ENCODE data around the gene GPRIN1. TPM values are rescaled to one million over a fixed set of nuclear protein-coding genes. Genes with fewer than 3 reads are reported as not detected.

Gene GPRIN1
- polyA plus RNA-seq, 1 of the 3 experiments (the other 2 are of a cell fraction), result 6.6 TPM

GRCh38 chr5:176636426-176636825 lies 26.5 kb upstream of the GPRIN1 start:
- no peaks in the 10 kb centered on the region for H3K9me3 ChIP-seq
- POLR2A ChIA-PET, result no interaction called here
- no peaks in the 10 kb centered on the region for H3K79me2 ChIP-seq (ENCODE audit: insufficient read depth)
- no peak for DNase-seq
- H3K9ac ChIP-seq, result no peak overlapping the region
- no peak overlapping the region for H3K4me3 ChIP-seq (ENCODE audit: low read depth in 2 of 2, low read length in 1 of 2)
- 53% methylated on average over 9 of the region's 9 CpGs for WGBS (ENCODE audit: low lambda C conversion rate)
- H3K27me3 ChIP-seq (ENCODE audit: insufficient read depth), result peaks cover 27% of the 10 kb centered on the region; the same call in 1 of the 2 replicates
- CTCF ChIA-PET, result interaction anchor here (0.8 to 2.6 kb wide), 3 partner anchors 15 to 63 kb away, joined by 3 to 7 read pairs (median 3); no protein-coding TSS in a partner anchor
- no peaks in the 10 kb centered on the region for H3K9me2 ChIP-seq
- no peak overlapping the region for H3K4me2 ChIP-seq
- no peak overlapping the region for H3K27ac ChIP-seq (ENCODE audit: low read depth in 2 of 2, low read length in 1 of 2)
- H3K36me3 ChIP-seq (replicated peaks in 1 of 2; ENCODE audit: control insufficient read depth in 1 of 2, insufficient read depth in 2 of 2, low read length in 1 of 2), result no peaks in the 10 kb centered on the region
- TF ChIP-seq MXI1 (IDR thresholded peaks at IDR 0.05; ENCODE audit: low read depth, low read length) (no peak), TAF1 (IDR thresholded peaks at IDR 0.05; ENCODE audit: borderline replicate concordance, low read depth, low read length) (no peak), NRF1 (IDR thresholded peaks at IDR 0.05; ENCODE audit: low read depth, low read length) (no peak), CTCF (IDR thresholded peaks at IDR 0.05) (no peak), JUND (IDR thresholded peaks at IDR 0.05) (no peak), RCOR1 (IDR thresholded peaks at IDR 0.05; ENCODE audit: low read length) (no peak), POLR2AphosphoS5 (IDR thresholded peaks at IDR 0.05; ENCODE audit: low read depth, low read length) (no peak), YY1 (IDR thresholded peaks at IDR 0.05; ENCODE audit: low read depth) (no peak), GABPA (IDR thresholded peaks at IDR 0.05; ENCODE audit: low read depth) (no peak), NFIC (IDR thresholded peaks at IDR 0.05; ENCODE audit: borderline replicate concordance) (no peak), FOSL2 (IDR thresholded peaks at IDR 0.05; ENCODE audit: borderline replicate concordance, low read depth) (no peak), FOXJ3 (CRISPR knock-in tag; IDR thresholded peaks at IDR 0.05) (no peak), GATA2 (CRISPR knock-in tag; IDR thresholded peaks at IDR 0.05) (no peak)
- TF ChIP-seq, protein P1, sequence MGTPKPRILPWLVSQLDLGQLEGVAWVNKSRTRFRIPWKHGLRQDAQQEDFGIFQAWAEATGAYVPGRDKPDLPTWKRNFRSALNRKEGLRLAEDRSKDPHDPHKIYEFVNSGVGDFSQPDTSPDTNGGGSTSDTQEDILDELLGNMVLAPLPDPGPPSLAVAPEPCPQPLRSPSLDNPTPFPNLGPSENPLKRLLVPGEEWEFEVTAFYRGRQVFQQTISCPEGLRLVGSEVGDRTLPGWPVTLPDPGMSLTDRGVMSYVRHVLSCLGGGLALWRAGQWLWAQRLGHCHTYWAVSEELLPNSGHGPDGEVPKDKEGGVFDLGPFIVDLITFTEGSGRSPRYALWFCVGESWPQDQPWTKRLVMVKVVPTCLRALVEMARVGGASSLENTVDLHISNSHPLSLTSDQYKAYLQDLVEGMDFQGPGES (IDR thresholded peaks at IDR 0.05; ENCODE audit: low read depth, low read length), result no peak
- H2AFZ ChIP-seq (ENCODE audit: low read depth), result no peak overlapping the region
- H4K20me1 ChIP-seq (ENCODE audit: insufficient read depth), result no peaks in the 10 kb centered on the region
- no peaks in the 10 kb centered on the region; a peak in 1 of 4 replicates for H3K4me1 ChIP-seq (ENCODE audit: control insufficient read depth in 1 of 2, insufficient read depth in 2 of 2, low read depth in 1 of 2, low read length in 1 of 2)
- H3F3A ChIP-seq (replicated peaks; ENCODE audit: insufficient read depth), result no peaks in the 10 kb centered on the region

DNA sequence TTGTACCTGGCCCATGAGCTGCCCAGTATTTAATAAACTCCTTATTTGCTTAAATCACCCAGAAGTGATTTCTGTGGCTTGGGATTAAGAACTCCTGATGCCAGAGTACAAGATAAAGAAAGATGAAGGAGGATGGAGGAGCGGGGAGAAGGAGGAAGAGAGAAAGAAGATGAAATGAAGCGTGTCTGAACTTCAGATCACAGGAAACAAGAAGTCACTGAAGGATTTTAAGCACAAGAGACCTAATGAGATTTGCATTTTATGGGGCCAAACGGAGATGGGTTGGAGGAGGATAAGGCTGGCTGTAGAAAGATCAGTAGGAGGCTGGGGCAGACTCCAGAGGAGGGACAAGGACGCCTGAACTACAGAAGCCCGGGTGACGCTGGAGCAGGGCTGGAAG lies 23.6 kb upstream of the GPRIN1 start:
- no peaks in the 10 kb centered on the region for H3K36me3 ChIP-seq (replicated peaks in 1 of 2; ENCODE audit: control insufficient read depth in 1 of 2, insufficient read depth in 2 of 2, low read length in 1 of 2)
- ChIA-PET POLR2A (no interaction called here), CTCF (interaction anchor here (0.9 to 2.6 kb wide), 2 partner anchors 14 to 59 kb away, joined by 3 to 7 read pairs; no protein-coding TSS in a partner anchor)
- H3F3A ChIP-seq (replicated peaks; ENCODE audit: insufficient read depth), result no peaks in the 10 kb centered on the region
- H3K27me3 ChIP-seq (ENCODE audit: insufficient read depth), result peaks cover 45% of the 10 kb centered on the region; the same call in 1 of the 2 replicates
- no peak overlapping the region for H2AFZ ChIP-seq (ENCODE audit: low read depth)
- no peaks in the 10 kb centered on the region for H3K9me2 ChIP-seq
- H3K4me1 ChIP-seq (ENCODE audit: control insufficient read depth in 1 of 2, insufficient read depth in 2 of 2, low read depth in 1 of 2, low read length in 1 of 2), result peaks cover 0 to 9% of the 10 kb centered on the region in 2 experiments; a peak in 1 of 4 replicates
- no peaks in the 10 kb centered on the region for H3K79me2 ChIP-seq (ENCODE audit: insufficient read depth)
- TF ChIP-seq SIN3A (IDR thresholded peaks at IDR 0.05; ENCODE audit: borderline replicate concordance, low read depth, low read length) (no peak), RCOR1 (IDR thresholded peaks at IDR 0.05; ENCODE audit: low read length) (no peak), FOXJ3 (CRISPR knock-in tag; IDR thresholded peaks at IDR 0.05) (no peak), RFX5 (IDR thresholded peaks at IDR 0.05; ENCODE audit: low read length) (no peak), EZH2phosphoT487 (IDR thresholded peaks at IDR 0.05; ENCODE audit: borderline replicate concordance, low read depth) (no peak), RXRA (IDR thresholded peaks at IDR 0.05; ENCODE audit: borderline replicate concordance, low read depth) (no peak)
- 28% methylated on average over 6 of the region's 6 CpGs for WGBS (ENCODE audit: low lambda C conversion rate)
- no peak overlapping the region for H3K4me2 ChIP-seq
- H3K27ac ChIP-seq (ENCODE audit: low read depth in 2 of 2, low read length in 1 of 2), result no peak overlapping the region
- no peak for DNase-seq
- H3K4me3 ChIP-seq (ENCODE audit: low read depth in 2 of 2, low read length in 1 of 2), result no peak overlapping the region
- no peaks in the 10 kb centered on the region for H3K9me3 ChIP-seq
- H3K9ac ChIP-seq, result no peak overlapping the region
- H4K20me1 ChIP-seq (ENCODE audit: insufficient read depth), result no peaks in the 10 kb centered on the region
